GM19397 (cell line): Measurements from ENCODE around the gene KIAA1671.

Experiments
- ATAC-seq: cut with Tn5 transposase; IDR thresholded peaks from one replicate; pipeline ENCODE4 v1.9.1; 2021; ENCODE audit warnings: mild to moderate bottlenecking, moderate library complexity; ENCODE audit not compliant: unreplicated experiment

The KIAA1671 gene

GRCh38 chr22:25007444-25008106 is 55.1 kb downstream of the KIAA1671 start:
- no peak for ATAC-seq

DNA sequence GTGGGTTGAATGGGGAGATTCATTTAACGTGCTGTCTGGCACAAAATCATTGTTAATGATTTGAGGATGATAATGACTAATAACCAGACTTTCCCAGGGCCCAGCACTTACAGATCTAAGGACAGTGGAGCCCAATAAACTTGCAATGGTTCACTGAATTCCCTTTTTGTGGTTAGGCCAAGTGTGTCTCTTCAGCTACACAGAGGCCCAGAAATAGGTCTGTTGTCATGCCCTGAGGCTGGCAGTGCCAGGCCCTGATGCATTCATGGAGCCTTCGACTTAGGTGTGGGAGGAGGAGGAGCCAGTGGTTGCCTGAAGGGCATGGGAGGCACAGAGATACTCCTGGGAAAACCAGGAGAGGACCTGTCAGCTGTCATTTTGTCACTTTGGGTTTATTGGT is 56.1 kb downstream of the KIAA1671 start:
- ATAC-seq = no peak

- no peak for ATAC-seq
These were observed 60.2 kb downstream of the KIAA1671 start for GRCh38 chr22:25012741-25013143.

- ATAC-seq = no peak
These were observed 61.1 kb downstream of the KIAA1671 start for GRCh38 chr22:25013607-25014006.

DNA sequence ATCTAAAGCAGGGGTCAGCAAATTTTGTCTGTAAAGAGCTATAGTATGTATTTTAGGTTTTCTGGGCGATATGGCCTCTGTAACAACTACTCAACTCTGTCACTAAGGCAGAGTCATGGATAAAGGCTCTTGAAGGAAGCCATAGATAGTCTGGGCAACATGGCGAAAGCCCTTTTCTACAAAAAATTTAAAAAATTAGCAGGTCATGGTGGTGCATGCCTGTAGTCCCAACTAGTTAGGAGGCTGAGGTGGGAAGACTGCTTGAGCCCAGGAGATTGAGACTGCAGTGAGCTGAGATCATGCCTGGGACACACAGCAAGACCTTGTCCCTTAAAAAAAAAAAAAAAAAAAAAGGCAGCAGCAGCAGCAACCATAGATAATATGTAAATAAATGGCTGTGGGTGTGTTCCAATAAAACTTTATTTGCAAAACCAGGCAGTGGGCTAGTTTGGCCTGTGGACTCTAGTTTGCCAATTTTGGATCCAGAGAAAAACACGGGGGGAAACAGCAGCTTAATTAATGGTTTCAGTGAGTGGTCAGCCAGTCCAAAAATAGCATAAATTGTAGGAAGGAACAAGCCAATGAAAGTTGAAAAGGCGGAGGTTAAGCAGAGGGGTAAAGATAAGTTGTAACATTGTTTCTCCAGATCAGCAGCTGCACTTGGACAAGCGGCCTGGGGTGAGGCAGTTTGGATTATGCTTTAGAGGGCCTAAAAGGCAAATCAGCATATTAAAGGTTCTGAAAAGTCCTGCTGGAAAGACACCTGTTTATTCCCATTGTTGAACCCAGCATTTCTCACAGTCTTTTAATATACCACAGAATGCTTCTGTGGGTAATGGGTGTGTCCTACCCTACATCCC is 62.6 kb downstream of the KIAA1671 start:
- no peak for ATAC-seq

GRCh38 chr22:25016311-25016710 is 63.8 kb downstream of the KIAA1671 start:
- no peak for ATAC-seq

GRCh38 chr22:25018009-25018408 is 65.5 kb downstream of the KIAA1671 start:
- no peak for ATAC-seq

- no peak for ATAC-seq
These were observed 67.1 kb downstream of the KIAA1671 start for GRCh38 chr22:25019427-25020184.

DNA sequence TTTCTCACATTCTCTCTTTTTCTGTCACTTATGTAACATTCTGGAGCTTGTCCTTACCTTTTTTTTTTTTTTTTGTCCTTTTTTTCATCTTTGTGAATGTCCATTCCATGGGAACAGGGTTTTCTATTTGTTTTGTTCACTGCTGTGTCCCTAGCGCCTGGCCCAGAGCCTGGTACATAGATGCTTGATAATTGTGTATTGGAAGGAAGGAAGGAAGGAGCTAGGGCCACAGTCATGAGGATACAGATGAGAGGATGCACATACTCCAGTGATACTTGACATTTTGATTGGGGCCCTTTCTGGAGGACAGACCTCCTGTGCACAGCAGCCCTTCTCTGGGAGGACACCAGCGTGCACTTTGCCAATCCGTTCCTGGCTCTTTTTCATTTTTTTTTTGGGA is 68.9 kb downstream of the KIAA1671 start:
- ATAC-seq = no peak

DNA sequence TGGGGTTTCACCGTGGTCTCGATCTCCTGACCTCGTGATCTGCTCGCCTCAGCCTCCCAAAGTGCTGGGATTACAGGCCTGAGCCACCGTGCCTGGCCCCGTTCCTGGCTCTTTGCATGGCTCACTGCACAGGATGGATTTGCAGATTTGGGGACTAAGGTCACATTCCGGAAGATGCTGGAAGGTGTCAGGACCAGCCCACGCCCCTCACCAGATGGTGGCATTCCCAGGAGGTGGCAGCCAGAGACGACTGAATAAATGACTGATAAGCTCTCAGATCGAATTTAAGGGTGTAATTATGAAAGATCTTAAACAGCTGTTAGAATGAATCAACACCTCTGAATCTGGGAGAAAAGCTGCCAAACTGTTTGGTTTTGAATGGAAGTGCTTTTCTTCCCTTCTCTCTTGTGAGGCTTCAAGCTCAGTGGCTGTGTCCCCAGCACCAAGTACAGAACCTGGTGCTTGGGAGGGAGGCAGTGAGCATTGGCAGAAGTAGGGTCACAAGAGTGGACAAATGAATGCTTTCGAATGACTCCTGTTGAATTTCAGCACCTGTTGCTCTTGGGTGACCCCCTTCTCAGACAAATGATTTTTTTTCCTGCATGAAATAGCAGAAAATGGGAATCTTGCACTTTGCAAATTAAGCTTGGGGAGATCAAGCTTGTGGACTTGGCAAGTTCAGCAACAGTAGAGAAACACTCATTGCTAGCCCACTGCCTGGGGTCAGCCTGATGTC is 69.6 kb downstream of the KIAA1671 start:
- ATAC-seq = no peak

DNA sequence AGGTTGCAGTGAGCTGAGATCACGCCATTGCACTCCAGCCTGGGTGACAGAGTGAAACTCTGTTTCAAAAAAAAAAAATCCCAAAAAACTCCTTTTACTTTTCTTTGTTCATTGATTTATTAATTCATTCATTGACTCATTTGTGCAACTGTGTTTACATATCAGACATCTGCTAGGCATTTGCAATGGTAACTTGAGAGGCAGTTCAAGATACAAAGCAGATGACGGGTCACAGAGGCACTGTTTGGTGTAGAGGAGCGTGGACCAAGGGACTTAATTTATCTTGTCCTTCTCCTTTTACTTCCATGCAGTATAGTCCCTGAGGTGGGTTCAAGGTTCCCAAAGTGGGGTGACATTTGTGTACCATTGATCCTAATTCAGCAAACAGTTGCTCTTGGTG is 71.4 kb downstream of the KIAA1671 start:
- no peak for ATAC-seq

GRCh38 chr22:25024895-25025294 is 72.4 kb downstream of the KIAA1671 start:
- ATAC-seq = no peak

DNA sequence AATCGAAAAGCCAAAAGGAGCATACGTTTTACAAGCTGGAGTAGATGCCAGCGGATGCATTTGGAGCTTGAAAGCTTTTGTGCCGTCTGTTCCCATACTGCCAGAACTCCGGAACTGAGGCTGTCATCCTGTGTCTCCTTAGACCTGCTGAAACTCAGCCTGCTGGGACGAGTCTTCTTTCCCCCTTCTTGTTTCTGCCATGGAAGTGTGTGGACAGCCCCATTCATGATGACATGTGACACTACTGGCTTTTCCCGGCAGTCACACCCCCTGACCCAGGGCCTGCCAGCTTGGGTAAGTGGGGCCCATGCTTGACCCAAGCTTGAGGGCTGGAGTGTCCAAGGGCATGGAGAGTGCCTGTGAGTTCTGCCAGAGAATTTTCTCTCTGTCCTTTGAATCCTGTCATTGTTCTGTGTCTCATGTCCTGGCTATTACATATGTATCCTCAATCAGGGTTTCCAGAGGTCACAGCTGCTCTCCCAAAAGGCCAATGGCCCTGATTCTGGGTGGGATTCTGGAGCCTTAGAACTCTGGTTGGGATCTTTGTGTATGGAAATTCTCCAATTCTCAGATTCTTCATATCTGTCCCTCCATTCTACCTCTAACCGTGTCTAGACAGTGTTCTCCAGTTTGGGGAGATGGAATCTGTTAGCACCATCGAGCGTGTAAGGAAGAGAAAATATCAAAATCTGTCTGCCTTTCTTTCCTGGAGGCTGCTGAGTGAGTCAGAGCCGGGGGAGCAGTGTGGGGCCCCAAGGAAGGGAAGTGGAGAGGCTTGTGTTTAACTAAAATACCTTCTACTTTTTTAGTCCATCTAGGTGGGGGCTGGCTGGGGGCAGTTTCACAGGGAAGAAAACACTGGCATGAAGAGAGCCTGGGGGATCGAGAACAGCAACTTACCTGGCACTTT is 73.2 kb downstream of the KIAA1671 start:
- ATAC-seq = no peak

- ATAC-seq = no peak
These were observed 74.8 kb downstream of the KIAA1671 start for GRCh38 chr22:25027043-25027906.

GRCh38 chr22:25027959-25028840 is 75.7 kb downstream of the KIAA1671 start:
- no peak for ATAC-seq

- no peak for ATAC-seq
These were observed 76.3 kb downstream of the KIAA1671 start for GRCh38 chr22:25028841-25029141.

DNA sequence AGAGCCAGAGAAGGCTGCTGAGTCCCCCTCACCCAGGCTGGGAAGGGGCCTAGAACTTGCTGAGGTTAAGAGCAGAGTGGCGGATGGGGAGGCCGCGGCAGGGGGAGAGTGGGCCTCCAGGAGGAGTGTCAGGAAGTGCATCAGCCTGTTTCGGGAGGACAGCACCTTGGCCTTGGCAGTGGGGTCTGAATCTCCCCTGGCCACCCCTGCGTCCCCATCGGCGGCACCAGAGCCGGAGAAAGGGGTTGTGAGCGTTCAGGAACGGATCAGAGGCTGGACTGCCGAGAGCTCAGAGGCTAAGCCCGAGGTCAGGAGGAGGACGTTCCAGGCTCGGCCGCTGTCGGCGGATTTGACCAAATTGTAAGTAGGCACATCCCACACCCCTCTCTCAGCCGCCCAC is 76.7 kb downstream of the KIAA1671 start:
- ATAC-seq = no peak

DNA sequence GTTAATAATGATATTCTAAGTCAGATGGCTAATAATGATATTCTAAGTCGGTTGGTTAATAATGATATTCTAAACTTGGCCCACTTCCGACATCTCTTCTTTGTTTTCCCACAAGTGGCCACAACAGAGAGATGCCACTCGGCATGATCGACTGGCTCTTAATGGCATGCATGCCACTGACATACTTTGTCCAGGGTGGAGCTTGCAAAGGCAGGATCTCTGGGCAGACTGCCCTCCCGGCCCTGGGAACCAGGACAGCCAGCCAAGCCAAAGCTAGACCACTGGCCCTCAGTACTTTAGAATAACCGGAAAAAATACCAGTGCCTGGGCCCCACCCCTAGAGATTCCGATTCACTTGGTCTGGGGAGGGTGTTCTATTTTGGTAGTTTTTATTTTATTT is 78.1 kb downstream of the KIAA1671 start:
- no peak for ATAC-seq
